T-helper 17 cell (primary cell): ENCODE measurements around the gene SCAP. TPM values are rescaled to one million over a fixed set of nuclear protein-coding genes. Genes with fewer than 3 reads are reported as not detected.

ENCODE experiments used
- ATAC-seq: fragments of 150-1000 bp; cut with Tn5 transposase; 2 replicates; pipeline ENCODE4 v1.10.0; 2021; ENCODE audit warnings: mild to moderate bottlenecking, moderate library complexity
- DNase-seq, 3 donors: peaks; one replicate each; pipeline versions ENCODE4 v3.0.0 to v3.0.0-alpha.2; 2020 to 2021
- H3K9me3 ChIP-seq: one replicate; pipeline ENCODE4 v1.7.0; 2013; ENCODE audit warnings: low read length, mild to moderate bottlenecking; ENCODE audit not compliant: control insufficient read depth, poor library complexity, severe bottlenecking
- H3K27ac Mint-ChIP-seq: one replicate; pipeline ENCODE4 v1.8.0; 2022; ENCODE audit warnings: mild to moderate bottlenecking, moderate library complexity, mixed read lengths
- H3K27me3 Mint-ChIP-seq: one replicate; pipeline ENCODE4 v1.8.0; 2022; ENCODE audit warnings: mixed read lengths
- H3K36me3 Mint-ChIP-seq: one replicate; pipeline ENCODE4 v1.8.0; 2022; ENCODE audit warnings: low read depth, mixed read lengths
- H3K4me1 Mint-ChIP-seq: one replicate; pipeline ENCODE4 v1.8.0; 2022; ENCODE audit warnings: mild to moderate bottlenecking, mixed read lengths
- H3K4me3 Mint-ChIP-seq: one replicate; pipeline ENCODE4 v1.8.0; 2022; ENCODE audit warnings: mild to moderate bottlenecking, moderate library complexity, mixed read lengths
- total RNA-seq, 4 donors: library from RNA in 2 of 4; stranded (reverse) in 2 of 4; gene quantifications; one replicate each; pipeline ENCODE4 v1.2.3 and lab custom pipeline; 2022 to 2026

The SCAP gene
- total RNA-seq, 2 donors from 2014 or later = 78.5 to 81.9 TPM

DNA sequence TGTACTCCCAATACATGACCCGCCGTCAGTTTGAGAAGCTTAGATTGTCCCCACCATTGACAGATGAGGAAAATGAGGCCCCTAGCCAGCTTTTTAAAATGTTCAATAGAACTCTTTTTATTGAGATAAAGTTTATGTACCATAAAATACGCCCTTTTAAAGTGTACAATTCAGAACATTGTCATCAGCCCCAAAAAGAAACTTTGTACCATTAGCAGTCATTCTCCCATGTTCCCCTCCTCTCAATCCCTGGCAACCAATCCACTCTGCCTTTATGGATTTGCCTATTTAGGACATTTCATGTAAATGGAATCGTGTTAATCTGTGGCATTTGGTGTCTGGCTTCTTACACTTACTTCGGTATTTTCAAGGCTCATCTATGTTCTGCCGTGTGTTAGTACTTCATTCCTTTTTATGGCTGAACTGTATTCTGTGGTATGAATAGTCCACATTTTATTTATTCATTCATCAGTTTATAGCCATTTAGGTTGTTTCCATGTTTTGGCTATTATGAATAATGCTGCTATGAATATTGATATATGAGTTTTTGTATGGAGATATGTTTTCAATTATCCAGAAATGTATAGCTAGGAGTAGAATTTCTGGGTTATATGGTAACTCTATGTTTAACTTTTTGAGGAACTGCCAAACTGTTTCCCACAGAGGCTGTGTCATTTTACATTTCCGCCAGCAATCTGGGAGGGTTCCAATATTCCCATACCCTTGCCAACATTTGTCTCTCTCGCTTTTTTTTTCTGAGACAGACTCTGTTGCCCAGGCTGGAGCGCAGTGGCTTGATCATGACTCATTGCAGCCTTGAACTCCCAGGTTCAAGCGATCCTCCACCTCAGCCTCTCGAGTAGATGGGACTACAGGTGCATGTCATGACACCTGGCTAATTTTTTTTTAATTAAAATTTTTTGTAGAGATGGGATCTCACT lies 110.3 kb downstream of the SCAP start:
- Mint-ChIP-seq H3K4me1 (peaks cover 11% of the 10 kb centered on the region), H3K36me3 (peaks cover 2% of the 10 kb centered on the region), H3K27ac (no peak overlapping the region), H3K4me3 (no peak overlapping the region), H3K27me3 (peaks cover 9% of the 10 kb centered on the region)
- no peak for DNase-seq
- H3K9me3 ChIP-seq = no peaks in the 10 kb centered on the region
- ATAC-seq = no peak

Other genes with a start within 250 kb of the SCAP start
- gene KIF9, start 193.1 kb downstream of the SCAP start, total RNA-seq = 10 to 100 TPM; 15.3 to 24.6 TPM
- 10 to 100 TPM; 47.0 to 50.8 TPM for gene KLHL18, start 193.0 kb downstream of the SCAP start, total RNA-seq
- 10 to 100 TPM; 36.8 to 38.6 TPM for gene PTPN23, start 94.9 kb downstream of the SCAP start, total RNA-seq
- gene ELP6, start 37.8 kb upstream of the SCAP start, total RNA-seq = 10 to 100 TPM; 17.1 to 24.3 TPM
- under 1 TPM; 0.21 to 0.35 TPM for gene CSPG5, start 102.9 kb upstream of the SCAP start, total RNA-seq